D721Med (cell line): Measurements from ENCODE around the gene CAPZB.

Experiments used
- DNase-seq: peaks from one replicate; pipeline ENCODE4 v3.0.0; 2011; ENCODE audit warnings: low spot score; ENCODE audit not compliant: insufficient read length
- FAIRE-seq: peaks from 2 replicates; lab custom pipeline; 2011; peaks lifted over from hg19 to GRCh38; lab: Jason Lieb, UNC
- TF ChIP-seq, protein P1 (sequence below): IDR thresholded peaks from 2 replicates; pipeline ENCODE4 v1.5.1; 2012; ENCODE audit warnings: mild to moderate bottlenecking, control low read depth; ENCODE audit not compliant: insufficient read depth; ENCODE audit errors: missing control alignments

CAPZB gene

DNA sequence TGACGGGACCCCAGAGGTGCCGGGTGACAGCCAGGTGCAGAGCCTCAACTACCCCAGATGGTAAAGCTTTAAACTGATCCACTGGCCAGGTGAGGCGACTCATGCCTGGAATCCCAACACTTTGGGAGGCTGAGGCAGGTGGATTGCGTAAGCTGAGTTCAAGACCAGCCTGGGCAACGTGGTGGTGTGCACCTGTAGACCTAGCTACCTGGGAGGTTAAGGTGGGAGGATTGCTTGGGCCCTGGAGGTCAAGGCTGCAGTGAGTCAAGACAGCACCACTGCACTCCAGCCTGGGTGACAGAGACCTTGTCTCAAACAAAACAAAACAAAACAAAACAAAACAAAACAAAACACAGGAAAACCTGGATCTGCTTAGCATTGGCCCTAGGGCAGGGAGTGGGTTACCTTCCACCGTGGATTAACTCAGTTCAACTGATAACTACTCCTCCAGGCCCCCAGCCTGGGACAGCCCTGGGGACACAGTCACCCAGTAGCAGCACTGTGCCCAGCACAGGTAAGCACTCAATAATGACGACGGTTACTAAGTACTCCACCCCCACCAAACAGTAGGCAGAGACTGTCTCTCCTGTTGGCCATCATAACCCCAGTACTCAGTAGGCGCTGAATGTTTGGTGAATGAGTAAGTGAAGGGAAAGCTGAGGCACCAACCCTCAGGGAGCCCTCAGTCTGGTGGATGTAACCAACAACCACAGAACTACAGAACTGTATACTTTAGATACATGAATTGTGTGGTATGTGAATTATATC, 151.6 kb downstream of the CAPZB start:
- TF ChIP-seq, protein P1, sequence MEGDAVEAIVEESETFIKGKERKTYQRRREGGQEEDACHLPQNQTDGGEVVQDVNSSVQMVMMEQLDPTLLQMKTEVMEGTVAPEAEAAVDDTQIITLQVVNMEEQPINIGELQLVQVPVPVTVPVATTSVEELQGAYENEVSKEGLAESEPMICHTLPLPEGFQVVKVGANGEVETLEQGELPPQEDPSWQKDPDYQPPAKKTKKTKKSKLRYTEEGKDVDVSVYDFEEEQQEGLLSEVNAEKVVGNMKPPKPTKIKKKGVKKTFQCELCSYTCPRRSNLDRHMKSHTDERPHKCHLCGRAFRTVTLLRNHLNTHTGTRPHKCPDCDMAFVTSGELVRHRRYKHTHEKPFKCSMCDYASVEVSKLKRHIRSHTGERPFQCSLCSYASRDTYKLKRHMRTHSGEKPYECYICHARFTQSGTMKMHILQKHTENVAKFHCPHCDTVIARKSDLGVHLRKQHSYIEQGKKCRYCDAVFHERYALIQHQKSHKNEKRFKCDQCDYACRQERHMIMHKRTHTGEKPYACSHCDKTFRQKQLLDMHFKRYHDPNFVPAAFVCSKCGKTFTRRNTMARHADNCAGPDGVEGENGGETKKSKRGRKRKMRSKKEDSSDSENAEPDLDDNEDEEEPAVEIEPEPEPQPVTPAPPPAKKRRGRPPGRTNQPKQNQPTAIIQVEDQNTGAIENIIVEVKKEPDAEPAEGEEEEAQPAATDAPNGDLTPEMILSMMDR = no peak
- FAIRE-seq = no peak

DNA sequence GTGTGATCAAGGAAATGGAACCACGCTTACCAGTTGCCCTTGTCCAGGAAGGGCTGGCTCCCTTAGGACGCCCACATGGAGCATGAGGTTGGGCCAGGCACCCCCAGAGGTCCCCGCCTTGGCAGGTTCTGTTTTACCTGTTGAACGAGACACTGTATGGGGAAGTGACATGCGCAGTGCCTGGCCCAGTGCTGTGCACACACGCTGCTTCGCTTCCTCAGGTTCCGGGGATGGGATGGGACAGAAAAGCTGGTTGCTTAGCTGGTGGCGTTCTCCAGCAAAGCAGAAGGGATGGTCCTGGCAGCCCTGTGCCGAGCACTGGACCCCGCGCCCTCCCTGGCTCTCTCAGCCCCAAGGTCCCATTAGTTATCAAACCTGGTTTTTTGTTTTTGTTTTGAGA, 152.5 kb downstream of the CAPZB start:
- DNase-seq = no peak
- FAIRE-seq = no peak
- TF ChIP-seq, protein P1 = no peak

More for the DNA sequence above, 151.6 kb downstream of the CAPZB start:
- no peak for DNase-seq

DNA sequence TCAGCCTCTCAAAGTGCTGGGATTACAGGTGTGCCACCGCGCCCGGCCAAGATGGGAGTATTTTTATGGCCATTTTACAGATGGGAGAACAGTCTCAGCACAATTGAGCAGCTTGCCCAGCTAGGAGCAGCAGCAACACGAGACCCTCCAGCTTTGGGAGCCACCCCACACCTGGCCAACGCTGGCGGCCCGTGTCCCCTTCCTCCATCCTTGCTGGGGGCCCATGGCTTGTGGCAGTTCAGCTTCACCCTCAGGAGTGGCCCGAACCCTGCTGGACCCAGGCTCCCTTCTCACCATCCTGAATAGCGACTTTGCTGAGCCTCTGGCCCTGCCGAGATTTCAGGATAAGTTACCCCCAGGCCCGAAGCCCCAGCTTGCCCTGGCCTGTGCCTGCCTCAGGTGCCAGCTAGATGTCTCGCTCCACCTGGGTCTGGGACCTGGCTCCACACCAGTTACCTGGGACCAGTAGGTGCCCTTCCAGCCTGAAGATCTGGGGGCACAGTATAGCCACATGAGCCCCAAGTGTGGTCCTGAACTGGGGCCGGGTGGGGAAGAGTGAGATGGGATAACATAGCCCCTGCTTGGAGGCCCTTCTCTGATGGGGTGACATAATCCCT, 154.0 kb downstream of the CAPZB start:
- FAIRE-seq = no peak
- DNase-seq = no peak
- TF ChIP-seq, protein P1 = no peak

DNA sequence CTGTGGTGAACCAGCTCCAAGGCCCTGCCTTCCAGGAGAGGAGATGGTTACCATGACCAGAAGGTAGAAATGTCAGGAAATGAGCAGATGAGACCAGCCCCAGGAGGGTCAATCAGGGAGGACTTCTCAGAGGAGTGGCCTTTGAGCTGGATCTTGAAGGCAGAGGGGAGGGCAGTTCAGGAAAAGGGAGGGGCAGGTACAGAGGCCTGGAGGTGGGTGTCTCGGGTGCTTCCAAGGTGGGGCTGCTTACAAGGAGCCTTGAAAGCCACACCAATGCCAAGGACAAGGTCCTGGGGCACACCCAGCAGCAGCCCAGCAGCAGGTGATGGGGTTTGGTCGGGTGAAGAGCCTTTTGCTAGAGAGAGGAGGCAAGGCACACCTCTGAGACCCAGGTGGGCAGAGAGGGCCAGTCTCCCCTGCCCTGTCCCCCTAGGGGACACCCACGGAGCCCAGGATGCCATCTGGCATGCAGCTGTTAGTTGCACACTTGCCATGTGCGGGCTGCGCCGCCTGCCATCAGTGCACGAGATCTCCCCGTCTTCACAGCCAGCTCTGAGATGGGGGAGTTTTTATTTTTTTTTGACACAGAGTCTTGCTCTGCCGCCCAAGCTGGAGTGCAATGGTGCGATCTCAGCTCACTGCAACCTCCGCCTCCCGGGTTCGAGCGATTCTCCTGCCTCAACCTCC, 154.7 kb downstream of the CAPZB start:
- TF ChIP-seq, protein P1 = no peak
- no peak for DNase-seq
- no peak for FAIRE-seq

DNA sequence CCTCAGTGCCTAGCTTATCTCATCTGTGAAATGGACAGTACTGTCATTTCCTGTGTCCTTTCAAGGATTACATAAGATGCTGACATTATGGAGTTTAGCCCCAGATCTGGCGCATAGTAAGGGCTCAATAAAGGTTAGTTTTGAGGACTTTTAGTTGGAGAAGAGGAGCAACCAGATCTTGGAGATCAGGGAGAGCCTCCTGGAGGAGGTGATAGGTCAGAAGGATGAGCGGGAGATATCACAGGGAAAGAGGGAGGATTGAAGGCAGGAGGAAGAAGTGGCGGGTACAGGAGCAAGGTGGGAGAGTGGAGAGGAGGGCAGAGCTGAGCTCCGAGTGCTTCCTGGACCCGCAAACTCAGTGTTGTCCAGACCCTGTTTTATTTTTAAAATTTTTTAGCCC, 155.7 kb downstream of the CAPZB start:
- TF ChIP-seq, protein P1 = no peak
- no peak for DNase-seq
- no peak for FAIRE-seq

DNA sequence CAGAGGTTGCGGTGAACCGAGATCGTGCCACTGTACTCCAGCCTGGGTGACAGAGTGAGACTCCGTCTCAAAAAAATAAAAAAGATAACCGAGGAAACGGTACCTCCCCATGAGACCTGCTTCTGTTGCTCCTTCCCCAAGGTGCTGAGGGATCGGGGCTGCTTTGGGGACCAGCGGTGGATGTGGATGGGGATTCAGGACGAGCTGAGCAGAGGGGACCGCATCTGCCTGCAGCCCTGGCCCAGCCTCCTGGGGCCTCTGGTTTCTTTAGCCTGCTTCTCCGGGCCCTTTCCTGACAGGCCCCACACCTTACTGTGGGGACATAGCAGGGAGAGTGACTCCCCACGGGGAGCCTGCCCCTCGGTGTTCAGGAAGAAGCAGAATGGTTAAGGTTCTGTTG, 156.2 kb downstream of the CAPZB start:
- TF ChIP-seq, protein P1 = no peak
- no peak for FAIRE-seq
- DNase-seq = no peak
